Parathyroid adenoma (tissue), 2 donors: ENCODE measurements around the gene MGA.

Experiments
- H2AFZ ChIP-seq: fragments of 300-600 bp; sonication (generic); one replicate; pipeline ENCODE4 v1.7.0; 2017; ENCODE audit warnings: antibody characterized with exemption, mild to moderate bottlenecking
- H3K27ac ChIP-seq: fragments of 300-600 bp; sonication (generic); one replicate; pipeline ENCODE4 v1.7.0; 2017
- H3K27me3 ChIP-seq: fragments of 300-600 bp; sonication (generic); one replicate; pipeline ENCODE4 v1.7.0; 2017; ENCODE audit warnings: low read length; ENCODE audit not compliant: control insufficient read depth, insufficient read depth
- H3K36me3 ChIP-seq: fragments of 300-600 bp; sonication (generic); one replicate; pipeline ENCODE4 v1.7.0; 2017; ENCODE audit warnings: low read length; ENCODE audit not compliant: control insufficient read depth, insufficient read depth
- H3K4me1 ChIP-seq: fragments of 300-600 bp; sonication (generic); one replicate; pipeline ENCODE4 v1.7.0; 2017; ENCODE audit warnings: control low read depth
- H3K4me2 ChIP-seq: fragments of 300-600 bp; sonication (generic); one replicate; pipeline ENCODE4 v1.7.0; 2017; ENCODE audit warnings: low read length
- H3K4me3 ChIP-seq: fragments of 300-600 bp; sonication (generic); one replicate; pipeline ENCODE4 v1.7.0; 2017; ENCODE audit warnings: low read depth, low read length
- H3K79me2 ChIP-seq: fragments of 300-600 bp; sonication (generic); one replicate; pipeline ENCODE4 v1.7.0; 2017; ENCODE audit warnings: control low read depth
- H3K9ac ChIP-seq: fragments of 300-600 bp; sonication (generic); one replicate; pipeline ENCODE4 v1.7.0; 2017; ENCODE audit warnings: mild to moderate bottlenecking
- H3K9me3 ChIP-seq: fragments of 300-600 bp; sonication (generic); one replicate; pipeline ENCODE4 v1.7.0; 2017; ENCODE audit warnings: low read length; ENCODE audit not compliant: control insufficient read depth
- TF ChIP-seq, protein P1 (sequence below): fragments of 300-600 bp; sonication (generic); IDR thresholded peaks from one replicate; pipeline ENCODE4 v1.7.0; 2017; ENCODE audit warnings: antibody characterized with exemption, mild to moderate bottlenecking
- donor health status: primary hyperparathyroidism.

The MGA gene

DNA sequence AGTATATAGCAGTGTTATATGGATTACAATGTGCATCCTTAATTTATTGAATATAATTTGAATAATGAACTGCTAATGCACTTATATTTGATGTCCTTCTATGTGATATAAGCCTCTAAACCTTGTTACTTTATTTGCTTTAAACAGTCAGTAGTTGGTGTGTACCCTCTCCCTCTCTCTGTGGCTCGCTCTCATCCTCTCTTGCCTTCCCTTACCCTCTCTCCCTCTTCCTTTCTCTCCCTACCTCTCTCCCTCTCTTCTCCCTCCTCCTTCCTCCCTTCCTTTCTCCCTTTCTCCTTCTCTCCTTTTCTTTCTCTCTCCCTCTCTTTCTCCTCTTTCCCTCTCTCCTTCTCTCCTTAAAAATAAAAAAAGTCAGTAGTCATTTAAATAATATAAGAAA is 28.9 kb downstream of the MGA start:
- no peaks in the 10 kb centered on the region for H3K27me3 ChIP-seq
- no peaks in the 10 kb centered on the region for H3K9me3 ChIP-seq
- no peak overlapping the region for H3K9ac ChIP-seq
- H3K4me3 ChIP-seq: no peak overlapping the region
- no peak overlapping the region for H3K27ac ChIP-seq
- H3K36me3 ChIP-seq: no peaks in the 10 kb centered on the region
- no peak overlapping the region for H2AFZ ChIP-seq
- H3K4me1 ChIP-seq: no peaks in the 10 kb centered on the region
- TF ChIP-seq, protein P1, sequence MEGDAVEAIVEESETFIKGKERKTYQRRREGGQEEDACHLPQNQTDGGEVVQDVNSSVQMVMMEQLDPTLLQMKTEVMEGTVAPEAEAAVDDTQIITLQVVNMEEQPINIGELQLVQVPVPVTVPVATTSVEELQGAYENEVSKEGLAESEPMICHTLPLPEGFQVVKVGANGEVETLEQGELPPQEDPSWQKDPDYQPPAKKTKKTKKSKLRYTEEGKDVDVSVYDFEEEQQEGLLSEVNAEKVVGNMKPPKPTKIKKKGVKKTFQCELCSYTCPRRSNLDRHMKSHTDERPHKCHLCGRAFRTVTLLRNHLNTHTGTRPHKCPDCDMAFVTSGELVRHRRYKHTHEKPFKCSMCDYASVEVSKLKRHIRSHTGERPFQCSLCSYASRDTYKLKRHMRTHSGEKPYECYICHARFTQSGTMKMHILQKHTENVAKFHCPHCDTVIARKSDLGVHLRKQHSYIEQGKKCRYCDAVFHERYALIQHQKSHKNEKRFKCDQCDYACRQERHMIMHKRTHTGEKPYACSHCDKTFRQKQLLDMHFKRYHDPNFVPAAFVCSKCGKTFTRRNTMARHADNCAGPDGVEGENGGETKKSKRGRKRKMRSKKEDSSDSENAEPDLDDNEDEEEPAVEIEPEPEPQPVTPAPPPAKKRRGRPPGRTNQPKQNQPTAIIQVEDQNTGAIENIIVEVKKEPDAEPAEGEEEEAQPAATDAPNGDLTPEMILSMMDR: no peak
- H3K4me2 ChIP-seq: no peak overlapping the region
- peaks cover 10% of the 10 kb centered on the region for H3K79me2 ChIP-seq

DNA sequence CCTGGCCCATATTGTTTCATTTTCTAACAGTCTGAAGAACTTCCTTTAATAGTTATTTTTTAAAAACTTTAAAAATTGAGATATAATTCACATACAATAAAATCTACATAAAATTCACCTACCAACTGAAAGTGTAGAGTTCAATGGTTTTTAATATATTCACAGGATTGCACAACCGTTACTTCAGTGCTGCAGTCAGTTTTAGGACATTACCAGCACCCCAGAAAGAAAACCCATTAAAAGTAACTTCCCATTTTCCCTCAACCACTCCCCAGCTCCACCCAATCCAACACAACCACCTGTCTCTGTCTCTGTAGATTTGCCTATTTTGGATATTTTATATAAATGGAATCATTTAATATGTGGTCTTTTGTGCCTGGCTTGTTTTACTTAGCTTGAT is 29.6 kb downstream of the MGA start:
- no peak overlapping the region for H3K4me2 ChIP-seq
- H3K9me3 ChIP-seq: no peaks in the 10 kb centered on the region
- H3K27me3 ChIP-seq: no peaks in the 10 kb centered on the region
- no peaks in the 10 kb centered on the region for H3K36me3 ChIP-seq
- no peaks in the 10 kb centered on the region for H3K4me1 ChIP-seq
- no peak overlapping the region for H2AFZ ChIP-seq
- no peak overlapping the region for H3K27ac ChIP-seq
- H3K4me3 ChIP-seq: no peak overlapping the region
- TF ChIP-seq, protein P1: no peak
- H3K79me2 ChIP-seq: peaks cover 10% of the 10 kb centered on the region
- no peak overlapping the region for H3K9ac ChIP-seq

DNA sequence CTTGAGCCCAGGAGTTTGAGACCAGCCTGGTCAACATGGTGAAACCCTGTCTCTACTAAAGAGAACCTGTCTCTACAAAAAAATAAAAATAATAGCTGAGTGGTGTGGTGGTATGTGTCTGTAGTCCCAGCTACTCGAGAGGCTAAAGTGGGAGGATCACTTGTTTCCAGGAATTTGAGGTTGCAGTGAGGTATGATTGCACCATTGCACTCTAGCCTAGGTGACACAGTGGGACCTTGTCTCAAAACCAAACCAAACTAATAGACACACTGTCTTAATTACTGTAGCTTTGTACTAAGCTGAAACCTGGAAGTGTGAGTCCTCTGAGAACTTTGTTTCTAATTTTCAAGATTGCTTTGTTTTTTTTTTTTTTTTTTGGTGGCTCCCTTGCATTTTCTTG is 30.4 kb downstream of the MGA start:
- H3K27ac ChIP-seq: no peak overlapping the region
- no peaks in the 10 kb centered on the region for H3K4me1 ChIP-seq
- peaks cover 8% of the 10 kb centered on the region for H3K79me2 ChIP-seq
- H3K4me3 ChIP-seq: no peak overlapping the region
- H2AFZ ChIP-seq: no peak overlapping the region
- H3K4me2 ChIP-seq: no peak overlapping the region
- no peaks in the 10 kb centered on the region for H3K36me3 ChIP-seq
- H3K27me3 ChIP-seq: no peaks in the 10 kb centered on the region
- H3K9me3 ChIP-seq: no peaks in the 10 kb centered on the region
- H3K9ac ChIP-seq: no peak overlapping the region
- TF ChIP-seq, protein P1: no peak

DNA sequence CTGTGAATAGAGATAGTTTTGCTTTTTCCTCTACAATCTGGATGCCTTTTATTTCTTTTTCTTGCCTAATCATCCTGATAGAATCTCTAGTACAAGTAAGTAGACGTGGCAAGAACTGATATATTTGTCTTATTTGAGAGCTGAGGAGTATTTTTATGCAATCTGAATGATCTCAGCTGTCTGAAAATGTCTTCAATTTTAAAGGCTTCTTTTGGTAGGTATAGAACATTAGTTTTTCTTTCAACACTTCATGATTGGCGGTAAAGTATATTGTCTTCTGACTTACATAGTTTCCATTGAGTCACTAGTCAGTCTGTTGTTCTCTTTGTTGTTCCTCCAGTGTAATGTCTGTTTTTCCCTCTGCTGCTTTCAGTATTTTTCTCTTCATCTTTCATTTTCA is 31.3 kb downstream of the MGA start:
- Histone ChIP-seq H3K27ac (no peak overlapping the region), H2AFZ (no peak overlapping the region), H3K4me2 (no peak overlapping the region), H3K4me3 (no peak overlapping the region), H3K27me3 (no peaks in the 10 kb centered on the region), H3K9me3 (no peaks in the 10 kb centered on the region), H3K4me1 (no peaks in the 10 kb centered on the region), H3K9ac (no peak overlapping the region), H3K79me2 (peaks cover 8% of the 10 kb centered on the region), H3K36me3 (no peaks in the 10 kb centered on the region)
- TF ChIP-seq, protein P1: no peak

DNA sequence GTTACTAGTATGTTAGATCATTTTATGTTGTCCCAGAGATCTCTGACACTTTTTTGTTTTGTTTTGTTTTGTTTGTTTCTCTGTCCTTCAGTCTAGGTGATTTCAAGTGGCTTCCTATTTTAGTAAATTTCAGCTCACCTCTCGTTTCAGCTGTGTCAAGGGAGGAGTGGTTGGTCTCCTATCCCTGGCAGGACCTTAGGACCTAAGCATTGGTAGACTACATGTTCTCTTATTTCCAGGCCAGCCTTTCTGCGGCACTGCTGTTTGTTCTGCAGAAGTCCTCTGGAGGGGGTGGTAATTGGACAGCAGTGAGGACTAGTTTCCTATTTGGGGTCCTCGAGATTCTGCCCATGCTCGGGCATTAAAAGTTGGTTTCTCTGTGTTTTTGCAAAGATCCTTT is 31.8 kb downstream of the MGA start:
- H2AFZ ChIP-seq: no peak overlapping the region
- peaks cover 8% of the 10 kb centered on the region for H3K79me2 ChIP-seq
- TF ChIP-seq, protein P1: no peak
- H3K27ac ChIP-seq: no peak overlapping the region
- H3K9me3 ChIP-seq: no peaks in the 10 kb centered on the region
- no peak overlapping the region for H3K9ac ChIP-seq
- H3K4me1 ChIP-seq: no peaks in the 10 kb centered on the region
- H3K4me2 ChIP-seq: no peak overlapping the region
- H3K36me3 ChIP-seq: no peaks in the 10 kb centered on the region
- H3K4me3 ChIP-seq: no peak overlapping the region
- no peaks in the 10 kb centered on the region for H3K27me3 ChIP-seq
